HG03280 (cell line): Measurements from ENCODE around the gene U2AF1.
"Not testable (repeated sequence)": the region's sequence is repeated elsewhere in the genome, so short reads cannot be mapped to it uniquely, and the experiment has no call there.

Experiments used
- ATAC-seq: cut with Tn5 transposase; IDR thresholded peaks from one replicate; pipeline ENCODE4 v1.9.1; 2021; ENCODE audit warnings: mild to moderate bottlenecking, moderate library complexity; ENCODE audit not compliant: unreplicated experiment

The U2AF1 gene

DNA sequence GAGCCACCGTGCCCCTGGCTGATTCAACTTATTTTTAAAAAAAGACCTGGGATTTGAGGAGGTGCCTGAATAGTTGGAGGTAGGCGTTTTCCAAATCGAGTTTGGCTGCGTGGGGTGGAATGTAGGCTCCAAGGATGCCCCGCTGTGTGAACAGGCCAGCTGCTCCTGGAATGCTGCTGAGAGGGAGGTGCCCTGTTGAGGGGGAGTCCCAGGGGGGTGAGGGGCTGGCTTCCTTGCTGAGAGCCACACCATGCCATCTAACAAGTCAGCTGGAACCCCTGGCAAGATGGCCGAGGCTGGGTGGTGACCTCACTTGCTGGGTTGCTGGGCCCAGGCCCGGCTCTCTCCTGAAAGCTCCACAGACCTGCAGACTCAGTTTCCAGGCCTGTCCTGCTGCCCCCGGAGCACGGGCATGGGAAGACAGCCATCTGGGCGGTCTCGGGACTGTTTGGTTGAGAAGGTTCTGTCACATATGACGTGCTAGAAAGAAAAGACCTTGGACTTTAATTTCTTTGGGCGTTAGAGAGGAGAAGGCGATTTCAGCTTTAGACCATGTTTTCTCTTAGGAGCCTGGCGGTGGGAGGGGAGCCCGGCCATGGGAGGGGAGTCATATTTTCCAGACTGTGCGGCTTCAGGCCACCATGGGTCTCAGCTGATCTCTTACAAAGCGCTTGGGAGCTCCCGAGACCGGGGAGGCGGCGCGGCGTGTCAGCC is 24.6 kb downstream of the U2AF1 start:
- not testable (repeated sequence) for ATAC-seq

DNA sequence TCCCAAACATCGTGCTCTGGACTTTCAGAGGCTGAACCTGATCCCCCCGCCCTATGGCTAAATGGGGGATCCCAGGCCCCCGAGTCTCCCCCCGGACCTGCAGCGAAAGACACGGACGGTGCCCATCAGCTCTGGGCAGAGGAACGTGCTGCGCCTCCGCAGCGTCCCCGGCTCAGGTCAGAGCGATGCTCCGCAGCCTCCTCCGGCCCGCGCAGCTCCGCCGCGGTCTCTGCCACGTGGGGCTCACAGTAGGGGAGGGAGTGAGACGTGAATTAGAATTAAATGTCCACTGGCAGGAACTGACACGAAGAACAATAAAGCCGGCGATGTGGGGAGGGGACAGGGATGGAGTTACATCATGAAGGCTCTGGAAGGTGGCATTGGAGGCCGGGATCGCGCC is 30.7 kb downstream of the U2AF1 start:
- ATAC-seq = not testable (repeated sequence)

DNA sequence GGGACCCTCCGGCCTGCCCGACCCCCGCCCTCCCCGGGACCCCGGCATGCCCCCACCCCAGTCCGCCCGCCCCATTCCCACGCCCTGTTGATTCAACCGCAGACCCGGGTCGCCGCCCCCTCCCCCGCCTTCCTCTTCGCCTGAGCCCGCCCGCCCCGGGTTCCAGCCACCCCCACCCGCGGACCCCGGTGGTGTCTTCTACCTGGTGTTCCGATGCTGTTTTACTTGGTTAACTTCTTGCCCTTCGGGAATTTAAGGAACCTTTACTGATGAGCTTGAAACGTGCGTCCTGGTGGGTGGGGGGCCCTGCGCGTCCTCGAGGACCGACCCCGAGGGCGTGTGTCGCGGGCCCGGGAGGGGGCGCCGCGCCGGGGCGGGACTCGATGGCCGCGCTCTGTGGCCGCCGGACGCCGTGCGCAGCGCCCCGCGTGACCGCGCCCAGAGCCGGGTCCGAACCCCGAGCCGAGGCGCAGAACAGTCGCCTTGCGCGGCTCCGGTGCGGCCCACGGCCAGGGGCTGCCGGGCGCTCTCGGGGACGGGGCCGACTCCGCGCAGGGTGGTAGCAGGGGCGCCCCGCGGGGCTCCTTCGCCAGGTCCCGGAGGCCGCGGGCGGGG is 31.2 kb downstream of the U2AF1 start:
- not testable (repeated sequence) for ATAC-seq

DNA sequence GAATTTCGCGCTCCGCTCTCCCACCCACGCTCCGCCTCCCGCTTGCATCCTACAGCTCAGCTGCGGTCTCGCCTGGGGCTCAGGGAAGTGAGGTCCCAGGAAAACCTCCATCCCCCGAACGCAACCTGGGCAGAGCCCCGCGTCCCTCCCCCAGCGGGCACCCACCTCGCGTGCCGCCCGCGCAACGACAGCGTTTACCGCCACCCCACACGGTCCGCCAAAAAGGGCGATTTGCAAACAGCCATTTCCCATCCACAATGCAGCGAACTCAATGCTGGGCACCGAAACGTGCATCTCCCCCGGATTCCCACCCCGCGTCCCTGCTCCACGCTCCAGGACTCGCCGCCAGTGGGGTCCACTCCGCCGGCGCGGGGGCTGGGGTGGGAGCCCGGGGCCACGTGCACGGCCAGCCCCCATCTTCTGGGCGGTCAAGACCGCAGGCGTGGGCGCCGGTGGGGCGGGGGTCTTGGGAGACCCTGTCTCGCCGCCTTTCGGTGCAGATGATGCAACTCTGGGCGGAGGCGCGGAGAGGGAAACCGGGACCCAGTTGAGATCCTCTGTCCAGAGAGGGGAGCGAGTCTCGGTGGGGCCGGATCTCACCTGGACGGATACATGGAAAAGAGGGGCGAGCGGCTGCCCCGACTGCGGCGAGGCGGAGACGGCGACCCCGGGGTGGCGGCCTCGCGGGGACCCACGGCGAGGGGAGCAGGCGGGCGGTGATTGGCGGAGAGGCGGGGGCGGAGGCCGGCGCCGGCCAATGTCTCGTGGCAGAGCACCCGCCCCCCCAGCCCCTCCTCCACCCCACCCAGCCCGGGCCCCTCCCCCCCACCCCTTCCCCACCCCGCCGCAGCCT is 32.0 kb downstream of the U2AF1 start, which contains the start of gene CBS:
Gene CBS (minus strand): TSS at position 666 of the 853 bp plus-strand sequence. CDS start 3,642 bp downstream, outside the sequence.
- not testable (repeated sequence) for ATAC-seq

DNA sequence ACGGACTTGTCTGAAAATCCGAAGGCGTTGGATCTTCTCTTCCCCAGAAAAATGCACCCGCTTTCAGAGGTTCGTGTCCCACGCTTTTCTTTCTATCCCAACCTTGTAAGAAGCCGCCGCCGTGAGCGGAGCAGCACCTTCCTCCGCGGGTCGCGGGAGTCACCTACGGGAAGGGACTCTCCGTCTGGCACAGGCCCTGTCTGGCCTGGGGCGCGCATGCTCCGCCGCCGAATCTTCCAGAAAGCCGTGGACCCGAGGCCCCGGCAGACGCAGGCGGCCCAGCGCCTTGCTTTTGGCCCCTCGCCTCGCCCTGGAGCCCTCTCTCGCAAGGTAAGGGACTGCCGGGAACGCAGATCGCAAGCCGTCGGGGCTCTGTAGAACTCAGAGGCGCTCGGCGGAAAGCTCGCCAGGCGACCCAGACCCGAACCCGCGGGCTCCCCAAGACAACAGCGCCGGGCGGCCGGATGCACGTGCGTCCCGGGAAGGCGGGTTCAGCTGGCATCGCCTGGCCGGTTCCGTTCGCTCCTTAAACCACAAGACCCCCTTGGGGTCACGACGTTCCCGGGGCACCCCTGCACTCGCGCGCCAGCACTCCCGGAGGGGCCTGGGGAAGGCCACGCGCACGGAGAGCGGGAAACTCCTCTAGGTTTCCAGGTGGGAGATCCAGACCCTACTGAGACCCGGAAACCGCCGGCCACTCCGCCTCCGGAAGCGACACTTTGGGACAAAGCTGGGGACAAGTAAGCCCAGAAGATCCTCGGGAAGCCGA is 32.8 kb downstream of the U2AF1 start:
- not testable (repeated sequence) for ATAC-seq

DNA sequence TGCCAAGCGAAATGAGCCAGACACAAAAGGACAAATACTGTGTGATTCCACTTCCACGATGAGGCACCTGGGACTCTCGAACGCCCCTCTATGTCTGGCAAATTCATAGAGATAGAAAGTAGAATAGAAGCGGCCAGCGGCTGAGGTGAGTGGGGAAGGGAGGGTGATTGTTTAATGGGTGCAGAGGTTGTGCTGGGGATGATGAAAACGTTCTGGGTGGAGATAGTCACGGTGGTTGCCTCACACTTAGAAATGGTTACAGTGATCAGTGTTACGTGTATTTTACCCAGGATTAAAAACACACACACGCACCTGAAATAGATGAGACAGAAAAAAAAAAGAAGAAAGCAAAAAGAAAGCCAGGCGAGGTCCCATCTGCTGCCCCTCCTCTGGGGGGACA is 34.6 kb downstream of the U2AF1 start:
- ATAC-seq = not testable (repeated sequence)

DNA sequence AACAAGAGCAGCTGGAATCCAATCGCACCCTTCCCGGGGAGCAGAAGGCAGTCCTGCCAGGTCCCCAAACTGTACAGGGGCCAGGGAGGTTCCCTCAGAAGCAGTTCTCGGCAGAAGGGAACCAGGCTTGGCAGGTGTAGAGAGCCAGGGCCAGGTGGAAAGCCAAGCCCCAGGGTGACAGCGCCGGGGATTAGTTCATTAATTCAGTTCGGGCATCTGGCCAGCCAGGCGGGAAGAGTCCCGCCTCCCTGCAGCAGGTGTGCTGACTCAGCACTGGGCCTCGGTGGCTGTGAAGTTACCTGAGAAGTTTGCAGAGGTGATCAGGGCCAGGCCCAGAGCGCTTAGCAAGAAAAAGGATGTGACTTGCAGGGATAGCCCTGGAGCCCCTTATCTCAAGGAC is 37.7 kb downstream of the U2AF1 start:
- ATAC-seq = not testable (repeated sequence)

DNA sequence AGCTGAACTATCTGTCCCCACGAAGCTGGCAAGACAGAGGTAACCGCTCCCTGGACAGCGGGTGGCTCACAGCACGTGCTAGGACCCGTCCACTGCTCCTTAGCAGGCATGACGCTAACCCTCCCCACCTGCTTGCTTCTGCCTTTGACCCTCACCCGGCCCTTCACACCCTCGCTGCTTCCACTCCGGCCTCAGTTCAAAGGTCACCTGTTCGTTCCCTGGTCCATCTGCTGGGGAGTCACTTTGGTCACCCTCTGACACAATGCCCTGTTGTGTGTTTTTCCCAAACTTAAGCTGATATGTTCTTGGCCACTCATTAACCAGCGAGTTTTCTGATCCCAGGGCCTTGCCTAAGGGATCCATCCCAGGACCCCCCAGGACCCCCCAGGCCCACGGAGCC is 39.3 kb downstream of the U2AF1 start:
- ATAC-seq = not testable (repeated sequence)

DNA sequence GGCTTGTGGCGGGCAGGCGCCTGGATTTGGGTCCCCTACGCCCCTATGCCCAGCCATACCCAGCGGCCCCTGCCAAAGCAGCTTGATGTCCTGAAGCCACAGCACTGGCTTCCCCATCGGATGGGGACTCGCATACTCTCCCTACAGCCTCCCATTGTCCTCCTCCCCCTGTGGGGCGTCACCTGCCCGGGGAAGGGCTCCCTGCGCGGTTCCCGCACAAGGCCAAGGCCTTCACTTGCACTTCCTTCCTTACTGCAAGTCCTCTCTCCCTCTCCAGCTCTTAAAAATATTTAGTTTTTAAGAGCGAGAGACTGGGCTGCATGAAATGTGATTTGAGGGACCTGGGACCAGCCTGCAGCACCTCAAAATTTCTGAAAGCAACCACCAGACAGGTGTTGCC is 40.7 kb downstream of the U2AF1 start:
- not testable (repeated sequence) for ATAC-seq

DNA sequence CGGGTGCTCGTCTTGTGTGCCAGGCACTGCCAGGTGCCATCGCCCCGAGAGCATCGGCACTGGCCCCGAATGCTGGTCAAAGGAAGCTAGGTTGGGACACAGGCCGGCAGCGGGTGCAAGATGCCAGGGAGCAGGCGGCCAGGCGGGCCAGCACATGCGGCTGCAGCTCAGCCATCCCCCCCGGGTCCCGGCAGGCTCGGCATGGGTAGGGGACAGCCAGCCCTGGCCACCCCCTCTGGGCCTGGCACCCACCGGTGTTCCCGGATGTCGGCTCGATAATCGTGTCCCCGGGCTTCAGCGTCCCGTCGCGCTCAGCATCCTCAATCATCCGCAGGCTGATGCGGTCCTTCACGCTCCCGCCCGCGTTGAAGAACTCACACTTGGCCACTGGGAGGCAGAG is 41.4 kb downstream of the U2AF1 start:
- ATAC-seq = not testable (repeated sequence)

DNA sequence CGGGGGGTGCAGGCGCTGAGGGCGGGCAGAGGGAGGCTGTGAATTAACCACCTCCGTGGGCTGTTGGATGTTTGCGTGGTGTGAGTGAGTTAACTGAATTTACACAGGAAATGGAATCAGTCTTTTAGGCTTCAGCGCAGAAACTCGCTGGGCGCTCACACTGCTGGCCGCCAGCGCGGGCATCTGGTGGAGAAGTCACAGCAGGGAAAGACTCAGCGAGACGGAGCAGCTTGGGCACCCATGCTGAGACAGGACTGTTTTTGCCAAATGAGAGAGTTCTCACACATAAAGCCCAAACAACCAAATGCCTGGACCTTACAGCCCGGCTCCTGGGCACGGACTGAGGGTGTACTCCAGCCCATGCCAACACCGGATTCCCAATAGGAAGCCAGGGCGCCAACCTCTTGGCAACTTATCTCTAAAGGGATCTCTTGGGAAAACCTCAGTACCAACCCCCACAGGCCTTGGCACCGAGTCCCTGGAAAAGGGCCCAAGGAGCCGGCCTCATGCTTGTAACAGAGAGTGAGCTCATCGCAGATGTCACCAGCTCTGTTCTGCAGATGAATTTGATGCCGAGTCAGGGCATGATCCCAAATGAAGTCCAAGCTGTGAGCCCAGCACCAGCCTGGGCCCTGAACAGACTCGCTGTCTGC is 43.0 kb downstream of the U2AF1 start:
- not testable (repeated sequence) for ATAC-seq

DNA sequence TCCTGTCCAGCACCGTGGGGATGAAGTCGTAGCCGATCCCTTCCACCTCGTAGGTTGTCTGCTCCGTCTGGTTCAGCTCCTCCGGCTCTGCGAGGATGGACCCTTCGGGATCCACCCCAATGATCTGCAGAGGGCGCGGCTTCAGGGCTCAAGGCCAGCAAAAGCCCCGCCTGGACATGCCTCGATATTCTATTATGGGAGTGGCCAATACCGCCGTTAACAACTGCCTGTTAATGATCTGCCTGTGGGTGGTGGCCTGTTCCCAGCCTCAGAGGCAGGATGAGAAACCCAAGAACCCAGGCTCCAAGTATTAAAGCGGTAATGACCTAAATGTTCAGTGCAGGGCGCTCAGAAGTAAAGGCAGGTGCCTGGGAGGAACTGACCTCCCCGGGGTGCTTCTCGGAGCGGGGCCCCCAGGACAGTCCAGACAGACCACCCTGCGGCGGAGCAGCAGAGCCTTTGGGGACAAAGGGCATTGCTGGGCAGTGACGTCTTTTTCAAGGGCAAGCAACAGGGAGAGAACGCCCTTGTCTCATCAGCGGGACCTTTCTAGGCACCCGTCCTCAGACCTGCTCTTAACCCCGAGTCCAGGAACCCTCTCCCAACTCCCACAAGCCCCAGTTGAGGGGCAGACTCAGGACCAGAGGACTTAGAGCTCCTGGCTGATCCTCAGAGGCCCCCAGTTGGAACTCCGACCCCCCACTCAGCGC is 44.3 kb downstream of the U2AF1 start:
- ATAC-seq = not testable (repeated sequence)

DNA sequence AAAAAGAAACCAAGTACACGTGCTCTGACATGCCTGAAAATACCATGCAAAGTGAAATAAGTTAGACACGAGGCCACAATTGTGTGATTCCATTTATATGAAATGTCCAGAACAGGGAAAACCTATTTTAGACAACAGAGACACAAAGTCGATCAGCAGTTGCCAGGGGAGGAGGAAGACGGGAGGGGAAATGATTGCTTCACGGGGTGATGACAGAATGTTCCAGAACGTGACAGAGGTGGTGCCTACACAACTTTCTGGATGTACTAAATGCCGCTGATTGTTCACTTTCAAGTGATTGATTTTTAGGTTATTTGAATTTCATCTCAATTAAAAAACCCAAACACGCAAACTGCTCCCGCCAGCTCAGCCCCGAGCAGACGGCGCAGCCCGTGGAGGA is 54.3 kb downstream of the U2AF1 start:
- ATAC-seq = not testable (repeated sequence)

DNA sequence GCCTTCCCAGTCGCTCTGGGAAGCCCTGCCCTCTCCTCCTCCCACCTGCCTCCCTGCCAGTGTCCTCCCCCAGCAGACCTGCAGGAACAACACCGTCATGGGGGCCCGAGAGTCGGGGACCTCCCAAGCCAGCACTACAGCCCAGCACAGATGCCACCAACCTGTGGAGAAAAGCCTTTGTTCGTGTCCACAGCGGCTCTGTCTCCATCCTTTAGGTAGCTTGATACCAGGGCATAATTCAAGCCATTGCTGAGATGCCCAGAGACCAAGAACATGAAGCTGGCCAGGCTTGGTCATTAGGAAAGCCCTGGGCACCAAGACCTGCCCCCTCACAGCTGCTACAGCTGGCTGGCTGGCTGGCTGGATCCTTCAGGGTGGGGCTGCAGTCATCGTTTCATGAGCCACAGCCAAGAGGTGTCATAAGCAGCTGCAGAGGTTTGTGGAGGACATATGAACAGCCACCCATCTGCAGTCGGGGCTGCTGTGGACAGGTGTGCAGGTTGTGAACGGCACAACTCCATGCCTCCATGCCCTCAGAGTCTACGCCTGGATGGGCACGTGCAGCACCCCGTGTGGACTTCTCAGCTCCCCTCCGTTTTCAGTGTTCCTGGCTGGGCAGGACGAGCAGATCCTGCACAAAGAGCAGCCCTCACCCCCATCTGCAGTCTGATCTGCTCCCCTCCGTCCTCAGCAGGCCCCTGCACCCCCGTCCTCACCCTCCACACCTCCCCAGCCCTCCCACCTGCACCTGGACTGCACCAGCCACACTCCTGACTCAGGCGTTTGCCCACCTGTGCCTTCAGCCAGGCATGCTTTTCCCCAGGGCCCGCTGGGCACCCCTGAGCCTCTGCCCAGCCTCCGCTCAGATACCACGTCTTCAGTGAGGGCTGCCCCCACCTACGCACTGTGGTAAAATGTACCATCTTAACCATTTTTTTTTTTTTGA is 61.2 kb downstream of the U2AF1 start:
- not testable (repeated sequence) for ATAC-seq

DNA sequence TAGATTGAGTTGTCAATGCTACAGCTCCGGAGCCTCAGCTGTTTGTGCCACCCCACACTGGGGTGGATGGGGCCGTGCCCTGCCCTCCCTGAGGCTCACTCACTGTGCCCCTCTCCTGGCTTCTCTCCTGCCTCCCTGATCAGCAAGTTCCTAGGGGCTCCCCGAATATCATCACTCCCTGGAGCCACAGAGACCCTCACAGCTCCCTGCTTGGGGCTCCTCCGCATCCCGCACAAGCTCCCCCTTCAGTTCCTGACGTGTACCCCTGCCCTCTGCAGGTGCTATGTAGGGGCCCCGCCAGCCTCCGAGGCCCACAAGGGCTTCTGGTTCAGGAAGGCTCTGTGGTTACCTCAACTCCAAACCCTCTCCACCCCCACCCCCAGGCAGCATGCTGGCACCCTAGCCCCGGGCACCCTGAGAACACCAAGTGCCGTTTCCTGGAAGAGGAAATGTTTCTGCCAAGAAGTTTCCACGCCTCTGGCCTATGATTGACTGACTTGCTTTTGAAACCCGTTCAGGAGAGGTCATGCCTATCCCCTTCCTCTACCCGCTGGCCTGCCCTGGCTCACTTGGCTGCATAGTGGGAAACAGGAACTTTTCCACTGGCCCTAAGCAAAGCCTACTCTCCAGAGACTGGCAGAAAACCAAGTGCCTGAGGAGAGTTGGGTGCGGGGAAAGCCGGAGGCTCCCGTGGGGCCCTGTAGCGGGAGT is 62.0 kb downstream of the U2AF1 start:
- ATAC-seq = not testable (repeated sequence)

DNA sequence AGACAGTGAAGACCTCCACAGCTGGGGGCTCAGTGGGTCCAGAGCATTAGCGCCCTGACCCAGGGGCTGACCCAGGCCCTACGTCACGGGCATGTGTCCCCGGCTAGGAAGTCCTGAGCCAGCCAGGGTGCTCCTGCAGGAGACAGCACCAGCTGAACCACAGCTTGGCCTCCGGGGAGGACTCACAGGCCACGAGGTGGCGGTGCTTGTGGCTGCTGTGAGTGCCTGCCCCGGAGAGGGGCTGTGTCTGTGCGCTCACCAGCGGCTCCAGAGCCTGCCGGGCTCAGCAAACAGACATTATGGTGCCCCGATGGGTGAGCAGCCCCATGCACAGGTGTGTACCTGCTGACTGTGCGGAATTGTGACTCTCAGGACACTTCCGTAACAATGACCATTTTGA is 62.8 kb downstream of the U2AF1 start:
- ATAC-seq = not testable (repeated sequence)

DNA sequence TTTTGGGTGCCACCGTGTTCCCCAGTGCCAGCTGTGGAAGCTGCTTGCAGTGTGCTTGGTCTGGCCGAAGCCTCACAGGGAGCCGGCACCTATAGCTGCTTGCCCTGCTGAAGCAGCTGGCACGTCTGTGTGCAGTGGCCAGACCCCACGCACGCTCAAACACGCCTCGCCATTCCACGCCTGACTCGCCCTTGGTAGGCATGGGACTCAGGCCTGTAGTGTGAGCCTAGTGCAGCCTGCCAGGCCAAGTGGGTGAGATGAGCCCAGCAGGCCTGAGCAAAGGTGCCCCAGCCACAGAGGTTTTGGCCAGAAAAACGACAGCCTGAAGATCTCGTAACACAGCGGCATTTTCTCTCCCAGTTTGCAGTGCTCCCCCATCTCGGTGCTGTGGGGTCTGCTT is 64.1 kb downstream of the U2AF1 start:
- not testable (repeated sequence) for ATAC-seq
